Panc1 (cell line): ENCODE results near the gene APOL4. TPM values are rescaled to one million over a fixed set of nuclear protein-coding genes. Genes with fewer than 3 reads are reported as not detected.

Experiments used
- ATAC-seq: fragments of 200-7000 bp; cut with Tn5 transposase; 2 replicates; pipeline ENCODE4 v1.9.1; 2020; ENCODE audit warnings: mild to moderate bottlenecking, moderate library complexity
- BruUV-seq: library from RNA; stranded (reverse); fragments of 400-500 nt; replicated peaks from 2 replicates; lab custom pipeline; 2021; lab: Mats Ljungman, UMichigan
- CTCF ChIA-PET: fragments of 300-600 bp; sonication (Branson Sonifier 250); formaldehyde crosslinking; loops from one replicate; lab custom pipeline; 2022; ENCODE audit warnings: antibody characterized with exemption; lab: Charles Lee
- POLR2A ChIA-PET: fragments of 300-600 bp; sonication (Branson Sonifier 250); formaldehyde crosslinking; loops from one replicate; lab custom pipeline; 2022; ENCODE audit warnings: antibody characterized with exemption; lab: Charles Lee
- DNase-seq: peaks from one replicate; pipeline ENCODE4 v3.0.0-alpha.2; 2010; ENCODE audit warnings: low read depth, low spot score
- H3K27ac ChIP-seq: 2 replicates; pipeline ENCODE4 v1.5.1; 2011; ENCODE audit warnings: mild to moderate bottlenecking, low read length, inconsistent platforms
- H3K27me3 ChIP-seq: fragments of 200-500 bp; sonication (Bioruptor generic); 2 replicates; pipeline ENCODE4 v1.6.0; 2014; ENCODE audit warnings: low read length, inconsistent platforms; ENCODE audit not compliant: control insufficient read depth, insufficient read depth
- H3K36me3 ChIP-seq: fragments of 200-500 bp; sonication (Bioruptor generic); 2 replicates; pipeline ENCODE4 v1.5.1; 2014; ENCODE audit warnings: inconsistent platforms, mild to moderate bottlenecking, low read length, moderate library complexity; ENCODE audit not compliant: control insufficient read depth, insufficient read depth
- H3K4me1 ChIP-seq: 2 replicates; pipeline ENCODE4 v1.5.1; 2011; ENCODE audit warnings: inconsistent platforms, mild to moderate bottlenecking, low read length, moderate library complexity; ENCODE audit not compliant: control insufficient read depth, insufficient read depth
- H3K4me3 ChIP-seq, 2 experiments: 2 replicates each; pipeline ENCODE4 v1.5.1; 2011 to 2012; ENCODE audit warnings: low read depth in 2 of 2, low read length in 2 of 2, mild to moderate bottlenecking in 2 of 2, inconsistent platforms in 1 of 2, moderate library complexity in 1 of 2
- H3K9me3 ChIP-seq: fragments of 200-500 bp; sonication (Bioruptor generic); 2 replicates; pipeline ENCODE4 v1.5.1; 2014; ENCODE audit warnings: low read depth, mild to moderate bottlenecking, inconsistent platforms, low read length, moderate library complexity; ENCODE audit not compliant: control insufficient read depth, insufficient read depth
- CTCF ChIP-seq: fragments of 450-650 bp; IDR thresholded peaks from 2 replicates; pipeline ENCODE4 v1.5.1; 2017; ENCODE audit warnings: mild to moderate bottlenecking
- POLR2AphosphoS5 ChIP-seq: IDR thresholded peaks from 2 replicates; pipeline ENCODE4 v1.6.1; 2012; ENCODE audit warnings: mild to moderate bottlenecking, low read depth, low read length, moderate library complexity
- REST ChIP-seq, 2 experiments: IDR thresholded peaks; 2 replicates each; pipeline ENCODE4 v1.6.1; 2011 to 2012; ENCODE audit warnings: low read depth in 2 of 2, control low read depth in 1 of 2, low read length in 1 of 2, mild to moderate bottlenecking in 1 of 2, moderate library complexity in 1 of 2; ENCODE audit not compliant: insufficient read depth in 1 of 2
- SIN3A ChIP-seq: IDR thresholded peaks from 2 replicates; pipeline ENCODE4 v1.6.1; 2012; ENCODE audit warnings: low read depth, mild to moderate bottlenecking, low read length, moderate library complexity, borderline replicate concordance; ENCODE audit not compliant: insufficient read depth
- TCF7L2 ChIP-seq: IDR thresholded peaks from 2 replicates; pipeline ENCODE4 v1.6.1; 2011; ENCODE audit warnings: mild to moderate bottlenecking, low read depth, low read length, inconsistent platforms
- in situ Hi-C: cut with HindIII; loops from 2 replicates; pipeline ENCODE4 v1.10.0; 2016; ENCODE audit warnings: low sequenced_read_pairs, low pct_unique_long_range_greater_than_20kb
- intact Hi-C: fragments of 100-400 bp; cut with micrococcal nuclease; formaldehyde crosslinking; loops from one replicate; pipeline ENCODE4 v1.10.0; 2022; ENCODE audit not compliant: unreplicated experiment
- total RNA-seq: library from RNA; stranded (reverse); gene quantifications from one replicate; pipeline ENCODE4 v1.2.1, GENCODE V29; 2021; ENCODE audit not compliant: unreplicated experiment

Gene APOL4
- total RNA-seq, 1 experiment from 2014 or later, result not detected

- POLR2A ChIA-PET, result no interaction called here
- no peak overlapping the region for H3K27ac ChIP-seq
- ATAC-seq, result no peak
- CTCF ChIA-PET, result no interaction called here
- H3K9me3 ChIP-seq, result no peaks in the 10 kb centered on the region
- no peak for TF ChIP-seq CTCF
- no TSS peak for BruUV-seq
- intact Hi-C loops (no loop called here), in situ Hi-C loops (no loop called here)
- H3K27me3 ChIP-seq, result no peaks in the 10 kb centered on the region
- no peaks in the 10 kb centered on the region for H3K36me3 ChIP-seq
- no peaks in the 10 kb centered on the region for H3K4me1 ChIP-seq
- H3K4me3 ChIP-seq, result no peak overlapping the region
- no peak for DNase-seq
Measured at GRCh38 chr22:36193577-36193976, 8.0 kb downstream of the APOL4 start.

- TF ChIP-seq REST (IDR thresholded peaks at IDR 0.05; ENCODE audit: insufficient read depth in 1 of 2, low read depth in 2 of 2, low read length in 1 of 2) (no peak), POLR2AphosphoS5 (no peak)
- no peak overlapping the region for H3K27ac ChIP-seq
- H3K9me3 ChIP-seq, result no peaks in the 10 kb centered on the region
- ATAC-seq (no peak), DNase-seq (no peak)
- no peaks in the 10 kb centered on the region for H3K4me1 ChIP-seq
- H3K36me3 ChIP-seq, result no peaks in the 10 kb centered on the region
- in situ Hi-C loops (no loop called here), intact Hi-C loops (no loop called here)
- POLR2A ChIA-PET, result no interaction called here
- no peaks in the 10 kb centered on the region for H3K27me3 ChIP-seq
- no peak overlapping the region for H3K4me3 ChIP-seq
- no TSS peak for BruUV-seq
- CTCF ChIA-PET, result no interaction called here
Measured at GRCh38 chr22:36193171-36193570, 8.4 kb downstream of the APOL4 start.

- Histone ChIP-seq H3K9me3 (no peaks in the 10 kb centered on the region), H3K27ac (no peak overlapping the region), H3K36me3 (no peaks in the 10 kb centered on the region), H3K27me3 (no peaks in the 10 kb centered on the region), H3K4me1 (no peaks in the 10 kb centered on the region), H3K4me3 (no peak overlapping the region)
- BruUV-seq, result no TSS peak
- TF ChIP-seq CTCF (no peak), REST (IDR thresholded peaks at IDR 0.05; ENCODE audit: insufficient read depth in 1 of 2, low read depth in 2 of 2, low read length in 1 of 2) (no peak), POLR2AphosphoS5 (no peak), TCF7L2 (no peak), SIN3A (no peak)
- ChIA-PET CTCF (no interaction called here), POLR2A (no interaction called here)
- DNase-seq (no peak), ATAC-seq (no peak)
- intact Hi-C loops, result no loop called here
- in situ Hi-C loops, result no loop called here
Measured at GRCh38 chr22:36192542-36192941, 9.1 kb downstream of the APOL4 start.
